Osteocyte (in vitro differentiated cells): ENCODE data around the gene TIAL1. TPM values are rescaled to one million over a fixed set of nuclear protein-coding genes. Genes with fewer than 3 reads are reported as not detected.

ENCODE experiments used
- DNase-seq: peaks from one replicate; pipeline ENCODE4 v3.0.0; 2021; ENCODE audit warnings: mixed read lengths; ENCODE audit not compliant: unreplicated experiment; ENCODE audit errors: extremely low spot score
- H3K27ac Mint-ChIP-seq: one replicate; pipeline ENCODE4 v1.8.0; 2021; ENCODE audit warnings: mild to moderate bottlenecking, mixed read lengths; ENCODE audit not compliant: unreplicated experiment
- H3K27me3 Mint-ChIP-seq: one replicate; pipeline ENCODE4 v1.8.0; 2021; ENCODE audit warnings: mixed read lengths; ENCODE audit not compliant: unreplicated experiment
- H3K36me3 Mint-ChIP-seq: one replicate; pipeline ENCODE4 v1.8.0; 2021; ENCODE audit warnings: mixed read lengths; ENCODE audit not compliant: unreplicated experiment
- H3K4me1 Mint-ChIP-seq: one replicate; pipeline ENCODE4 v1.8.0; 2021; ENCODE audit warnings: mixed read lengths; ENCODE audit not compliant: unreplicated experiment
- H3K4me3 Mint-ChIP-seq: one replicate; pipeline ENCODE4 v1.8.0; 2021; ENCODE audit warnings: mild to moderate bottlenecking, moderate library complexity, mixed read lengths; ENCODE audit not compliant: unreplicated experiment
- H3K9me3 Mint-ChIP-seq: one replicate; pipeline ENCODE4 v1.8.0; 2021; ENCODE audit warnings: mixed read lengths; ENCODE audit not compliant: unreplicated experiment
- CTCF ChIP-seq: fragments of 200-600 bp; sonication (generic); IDR thresholded peaks from 2 replicates; pipeline ENCODE4 v1.5.0; 2021; ENCODE audit warnings: antibody characterized with exemption, mild to moderate bottlenecking, moderate library complexity
- total RNA-seq: library from RNA; stranded (reverse); gene quantifications from 2 replicates; pipeline ENCODE4 v1.2.1, GENCODE V29; 2021

The TIAL1 gene
- total RNA-seq, 1 donor from 2014 or later: 133 TPM

DNA sequence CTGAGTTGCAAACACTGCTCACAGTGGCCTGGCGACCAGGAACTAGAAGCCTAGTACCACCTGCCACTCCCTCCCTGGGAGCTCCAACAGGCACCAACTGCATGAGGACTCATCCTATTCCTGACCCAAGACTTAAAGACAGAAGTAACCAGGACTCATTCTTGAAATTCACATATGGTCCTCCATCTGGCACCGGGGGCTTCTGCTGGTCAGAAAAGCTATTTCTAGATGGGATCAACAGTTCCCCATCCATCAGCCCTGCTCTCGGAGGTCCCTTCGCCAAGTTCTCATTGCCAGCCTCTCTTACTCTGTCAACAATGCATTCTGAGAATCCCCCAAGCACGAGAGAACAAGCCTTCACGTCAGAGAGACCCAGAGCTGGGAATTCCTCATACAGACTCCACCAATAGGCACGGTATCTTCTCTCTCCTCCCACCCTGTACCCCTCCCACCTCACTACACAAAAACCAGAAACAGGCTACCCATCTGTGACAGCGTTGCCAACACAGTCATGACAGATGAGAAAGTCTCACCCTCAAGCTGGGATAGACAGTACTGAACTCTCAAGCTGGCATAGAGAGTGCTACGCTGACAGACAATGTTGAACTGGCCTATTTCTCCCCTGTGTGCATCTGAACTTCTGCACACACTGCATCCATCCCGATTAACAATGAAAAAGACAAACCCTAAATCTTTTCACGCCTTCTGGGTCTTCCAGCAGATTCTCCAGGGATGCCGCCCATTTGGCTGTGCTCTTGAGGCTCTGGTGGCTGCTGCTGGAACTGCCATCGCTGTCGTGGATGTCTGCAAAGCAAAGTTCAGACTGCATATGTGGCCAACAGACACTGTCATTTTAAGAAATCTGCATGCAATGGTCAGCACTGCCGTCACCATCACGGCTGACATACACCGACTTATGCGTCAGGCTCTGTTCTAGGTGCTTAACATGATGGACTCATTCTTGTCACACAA is 69.9 kb downstream of the TIAL1 start:
- Mint-ChIP-seq H3K27ac (no peak overlapping the region), H3K9me3 (no peaks in the 10 kb centered on the region), H3K4me1 (peaks cover 49% of the 10 kb centered on the region), H3K36me3 (no peaks in the 10 kb centered on the region), H3K4me3 (no peak overlapping the region), H3K27me3 (no peaks in the 10 kb centered on the region)
- no peak for TF ChIP-seq CTCF
- DNase-seq: no peak

DNA sequence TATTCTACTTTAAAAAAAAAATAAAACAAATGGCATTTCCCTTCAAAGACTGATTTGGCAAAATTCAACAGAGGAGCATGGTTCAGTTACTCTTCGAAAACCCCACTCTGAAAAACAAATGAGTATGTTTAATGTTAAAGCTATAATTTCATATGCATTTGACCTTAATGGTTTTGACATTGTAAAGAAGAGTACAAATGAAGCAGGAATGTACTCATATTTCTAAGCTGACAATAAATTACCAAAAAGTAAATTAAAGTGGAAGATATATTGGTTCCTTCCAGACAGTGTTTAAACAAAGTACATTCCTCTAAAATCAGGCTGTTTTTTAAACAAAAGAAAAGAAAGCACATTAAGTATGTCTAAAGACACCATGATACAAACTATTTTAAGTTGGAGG is 70.6 kb downstream of the TIAL1 start:
- no peak overlapping the region for H3K27ac Mint-ChIP-seq
- no peak overlapping the region for H3K4me3 Mint-ChIP-seq
- TF ChIP-seq CTCF: no peak
- H3K36me3 Mint-ChIP-seq: no peaks in the 10 kb centered on the region
- no peaks in the 10 kb centered on the region for H3K9me3 Mint-ChIP-seq
- no peak for DNase-seq
- H3K4me1 Mint-ChIP-seq: peaks cover 52% of the 10 kb centered on the region
- no peaks in the 10 kb centered on the region for H3K27me3 Mint-ChIP-seq

GRCh38 chr10:119525116-119525515 is 71.6 kb downstream of the TIAL1 start:
- Mint-ChIP-seq H3K4me3 (no peak overlapping the region), H3K27me3 (no peaks in the 10 kb centered on the region), H3K36me3 (no peaks in the 10 kb centered on the region), H3K27ac (no peak overlapping the region), H3K9me3 (no peaks in the 10 kb centered on the region), H3K4me1 (peaks cover 48% of the 10 kb centered on the region)
- DNase-seq: no peak
- TF ChIP-seq CTCF: no peak

DNA sequence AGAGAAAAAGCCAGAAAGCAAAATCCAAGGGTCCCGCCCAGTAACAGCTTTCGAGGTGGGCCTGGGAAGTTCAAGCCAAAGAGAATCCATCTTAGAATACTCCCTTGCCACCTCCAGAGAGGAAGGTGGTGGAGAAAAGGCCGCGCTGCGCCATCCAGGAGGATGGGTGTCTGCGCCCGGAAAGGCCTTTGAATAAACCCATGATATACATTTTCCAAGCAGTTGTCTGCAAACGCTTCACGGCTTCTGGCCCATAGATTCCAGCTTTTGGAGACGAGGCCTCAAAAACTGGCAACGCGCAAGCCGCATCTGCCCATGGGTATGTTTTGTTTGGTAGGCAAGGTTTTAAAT is 72.1 kb downstream of the TIAL1 start:
- Mint-ChIP-seq H3K9me3 (no peaks in the 10 kb centered on the region), H3K4me3 (no peak overlapping the region), H3K27me3 (no peaks in the 10 kb centered on the region), H3K36me3 (no peaks in the 10 kb centered on the region), H3K27ac (no peak overlapping the region), H3K4me1 (peaks cover 48% of the 10 kb centered on the region)
- no peak for TF ChIP-seq CTCF
- no peak for DNase-seq

DNA sequence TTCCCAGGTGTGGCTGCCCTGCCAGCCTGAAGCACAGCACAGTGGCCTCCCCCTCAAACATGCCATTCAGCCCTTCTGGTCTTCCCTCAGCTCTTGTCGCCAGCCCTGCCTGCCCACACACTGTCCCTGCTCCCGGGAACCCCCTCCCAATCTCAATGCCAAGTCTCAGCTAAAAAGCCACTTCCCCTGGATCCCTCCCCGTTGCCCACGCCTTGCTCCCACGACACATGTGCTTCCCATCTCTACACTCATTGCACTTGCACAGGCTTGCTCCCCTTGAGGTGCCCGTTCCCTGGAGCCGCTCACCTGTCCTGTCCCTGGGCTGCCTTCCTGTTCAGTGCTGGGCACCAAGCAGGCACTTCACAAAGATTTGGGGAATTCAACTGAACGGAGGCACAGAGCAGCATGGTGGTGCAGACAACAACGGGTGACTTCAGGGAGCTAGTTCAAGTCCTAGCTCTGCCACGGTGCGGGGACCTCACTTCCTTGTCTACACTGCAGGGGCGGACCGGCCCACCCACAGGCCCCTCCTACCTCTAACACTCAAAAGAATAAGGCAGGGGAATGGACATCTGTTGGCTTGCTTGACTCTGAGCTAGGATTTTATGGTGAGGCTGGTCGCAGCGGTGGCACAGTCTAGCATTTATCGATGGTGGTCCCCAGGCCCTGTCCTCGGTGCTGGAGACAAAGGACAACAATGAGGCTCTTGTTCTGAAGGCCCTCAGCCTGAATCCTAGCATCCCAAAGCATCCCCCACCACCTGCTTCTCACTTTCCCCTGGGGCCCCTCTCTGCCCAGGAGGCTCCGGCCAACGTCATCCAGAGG is 72.7 kb downstream of the TIAL1 start:
- no peaks in the 10 kb centered on the region for H3K9me3 Mint-ChIP-seq
- H3K4me3 Mint-ChIP-seq: no peak overlapping the region

More for the DNA sequence above, 72.7 kb downstream of the TIAL1 start:
- no peaks in the 10 kb centered on the region for H3K27me3 Mint-ChIP-seq
- DNase-seq: no peak
- no peaks in the 10 kb centered on the region for H3K36me3 Mint-ChIP-seq
- TF ChIP-seq CTCF: no peak
- H3K4me1 Mint-ChIP-seq: peaks cover 45% of the 10 kb centered on the region
- H3K27ac Mint-ChIP-seq: no peak overlapping the region
